HG03139 (cell line): ENCODE data around the gene EXD3.
A peak's percentile ranks its signal among the peaks of the same experiment; 100 is the strongest.

Source experiments
- ATAC-seq: cut with Tn5 transposase; IDR thresholded peaks from one replicate; pipeline ENCODE4 v1.9.1; 2021; ENCODE audit not compliant: unreplicated experiment

Gene EXD3

GRCh38 chr9:137297966-137298365 is 125.0 kb downstream of the EXD3 start:
- ATAC-seq, result no peak

- ATAC-seq, result no peak
Measured at GRCh38 chr9:137296670-137297664, 126.0 kb downstream of the EXD3 start.

GRCh38 chr9:137295849-137296669 is 126.9 kb downstream of the EXD3 start:
- no peak for ATAC-seq

GRCh38 chr9:137295238-137295811 is 127.6 kb downstream of the EXD3 start:
- peak; percentile 56 for ATAC-seq

GRCh38 chr9:137294681-137295237 is 128.2 kb downstream of the EXD3 start:
- no peak for ATAC-seq

- ATAC-seq, result no peak
Measured at GRCh38 chr9:137294091-137294680, 128.8 kb downstream of the EXD3 start.

GRCh38 chr9:137293482-137294090 is 129.4 kb downstream of the EXD3 start:
- ATAC-seq, result no peak

- no peak for ATAC-seq
Measured at GRCh38 chr9:137293094-137293481, 129.9 kb downstream of the EXD3 start.

- no peak for ATAC-seq
Measured at GRCh38 chr9:137286975-137287383, 136.0 kb downstream of the EXD3 start.

GRCh38 chr9:137281345-137282116 is 141.4 kb downstream of the EXD3 start:
- no peak for ATAC-seq

- ATAC-seq, result no peak
Measured at GRCh38 chr9:137280474-137281344, 142.3 kb downstream of the EXD3 start.

GRCh38 chr9:137279741-137280473 is 143.1 kb downstream of the EXD3 start:
- no peak for ATAC-seq

GRCh38 chr9:137278721-137279711 is 143.9 kb downstream of the EXD3 start:
- no peak for ATAC-seq

GRCh38 chr9:137278061-137278701 is 144.8 kb downstream of the EXD3 start:
- no peak for ATAC-seq

- ATAC-seq, result peak; percentile 75
Measured at GRCh38 chr9:137277329-137278041, 145.5 kb downstream of the EXD3 start, which contains the start of gene TOR4A. Gene TOR4A, plus strand, starts transcription at chr9:137277726. Its CDS starts 964 bp downstream, at chr9:137278690.
